HepG2 (cell line): ENCODE data around the gene CDCA5. TPM values are rescaled to one million over a fixed set of nuclear protein-coding genes. Genes with fewer than 3 reads are reported as not detected.

Experiments
- CENPX ChIP-seq: sonication (generic); formaldehyde crosslinking; IDR thresholded peaks from 2 replicates; pipeline ENCODE4 v1.9.0; 2021; ENCODE audit warnings: mild to moderate bottlenecking, missing genetic modification reagents, moderate library complexity
- DNMT3B ChIP-seq: conservative IDR thresholded peaks from 2 replicates; pipeline ENCODE4 v1.6.1; 2016; ENCODE audit warnings: missing biosample characterization, control low read depth
- EHMT2 ChIP-seq: fragments of 200-600 bp; sonication (generic); IDR thresholded peaks from 2 replicates; pipeline ENCODE4 v1.7.0; 2017; ENCODE audit warnings: antibody characterized with exemption, low read depth, low read length, borderline replicate concordance
- HBP1 ChIP-seq: IDR thresholded peaks from 2 replicates; pipeline ENCODE4 v1.6.1; 2016; ENCODE audit warnings: low read depth, control low read depth
- HNRNPK ChIP-seq: fragments of 200-400 bp; formaldehyde crosslinking; IDR thresholded peaks from 2 replicates; pipeline ENCODE4 v1.6.1; 2018; ENCODE audit warnings: low read length, low read depth, moderate library complexity, mild to moderate bottlenecking; ENCODE audit not compliant: poor library complexity, severe bottlenecking
- IKZF1 ChIP-seq: fragments of 450-650 bp; IDR thresholded peaks from 2 replicates; pipeline ENCODE4 v1.7.1; 2016
- MAX ChIP-seq: IDR thresholded peaks from 2 replicates; pipeline ENCODE4 v1.6.1; 2012; ENCODE audit warnings: inconsistent platforms
- MLX ChIP-seq: IDR thresholded peaks from 2 replicates; pipeline ENCODE4 v1.6.1; 2016
- PRDM15 ChIP-seq: sonication (generic); formaldehyde crosslinking; IDR thresholded peaks from 2 replicates; pipeline ENCODE4 v1.4.0; 2020; ENCODE audit warnings: missing genetic modification reagents
- TAF15 ChIP-seq: fragments of 200-400 bp; formaldehyde crosslinking; IDR thresholded peaks from one replicate; pipeline ENCODE4 v1.6.1; 2018; ENCODE audit warnings: mild to moderate bottlenecking, low read depth, low read length; ENCODE audit not compliant: poor library complexity, severe bottlenecking
- ZFX ChIP-seq: sonication (generic); formaldehyde crosslinking; IDR thresholded peaks from 2 replicates; pipeline ENCODE4 v1.4.0; 2020; ENCODE audit warnings: mild to moderate bottlenecking, low read depth, missing genetic modification reagents, moderate library complexity
- ZNF136 ChIP-seq: sonication (generic); formaldehyde crosslinking; IDR thresholded peaks from 2 replicates; pipeline ENCODE4 v1.8.1; 2022; ENCODE audit warnings: low read depth, mild to moderate bottlenecking, moderate library complexity, missing genetic modification reagents
- ZNF432 ChIP-seq: sonication (generic); formaldehyde crosslinking; IDR thresholded peaks from 2 replicates; pipeline ENCODE4 v1.5.0; 2020; ENCODE audit warnings: missing genetic modification reagents, mild to moderate bottlenecking, borderline replicate concordance
- ZNF552 ChIP-seq: sonication (generic); formaldehyde crosslinking; IDR thresholded peaks from 2 replicates; pipeline ENCODE4 v1.9.0; 2022; ENCODE audit warnings: missing genetic modification reagents, mild to moderate bottlenecking, borderline replicate concordance
- polyA plus RNA-seq, 8 experiments: library from polyadenylated mRNA; depleted of rRNA in 3 of 8; stranded (reverse) in 7 of 8; unstranded in 1 of 8; fragments of >200 nt; fragmentation: Illumina TruSeq in 4 of 8; extraction: Trizol in 4 of 8; gene quantifications; 2 replicates each; pipeline versions ENCODE4 v1.2.1 to v1.2.3, GENCODE V29; 2011 to 2016; ENCODE audit warnings: low read depth in 4 of 8, missing spikeins in 1 of 8, mixed read lengths in 1 of 8; ENCODE audit not compliant: insufficient read depth in 1 of 8
- total RNA-seq, 5 experiments: library from RNA; depleted of rRNA; stranded (reverse); fragments of >200 nt; fragmentation: Illumina TruSeq; extraction: Trizol; gene quantifications; 2 replicates each; pipeline ENCODE4 v1.2.3, GENCODE V29; 2016; ENCODE audit warnings: low read depth in 1 of 5
- TF ChIP-seq, protein P1 (sequence below): sonication (generic); formaldehyde crosslinking; IDR thresholded peaks from 2 replicates; pipeline ENCODE4 v1.4.0; 2020; ENCODE audit warnings: mild to moderate bottlenecking, missing genetic modification reagents, borderline replicate concordance
- TF ChIP-seq, protein P2 (sequence below): sonication (generic); formaldehyde crosslinking; IDR thresholded peaks from 2 replicates; pipeline ENCODE4 v1.4.0; 2020; ENCODE audit warnings: missing genetic modification reagents, mild to moderate bottlenecking, borderline replicate concordance

CDCA5 gene
- total and polyA plus RNA-seq, 2 of the 13 experiments (the other 11 are each of a cell fraction or from before 2014, with no cell fraction given), result 13.5 to 50.6 TPM

GRCh38 chr11:65059959-65060824 is 23.6 kb downstream of the CDCA5 start (continued):
- TF ChIP-seq MAX (peak; percentile 40; the same call in 1 of the 2 replicates), HNRNPK (no peak), ZFX (CRISPR knock-in tag) (no peak), TAF15 (no peak), CENPX (CRISPR knock-in tag) (no peak), HBP1 (CRISPR knock-in tag) (no peak), ZNF136 (CRISPR knock-in tag) (no peak), ZNF552 (no peak), EHMT2 (no peak), PRDM15 (CRISPR knock-in tag) (no peak), MLX (no peak), DNMT3B (CRISPR knock-in tag) (no peak), IKZF1 (no peak), ZNF432 (no peak)
- TF ChIP-seq, protein P1, sequence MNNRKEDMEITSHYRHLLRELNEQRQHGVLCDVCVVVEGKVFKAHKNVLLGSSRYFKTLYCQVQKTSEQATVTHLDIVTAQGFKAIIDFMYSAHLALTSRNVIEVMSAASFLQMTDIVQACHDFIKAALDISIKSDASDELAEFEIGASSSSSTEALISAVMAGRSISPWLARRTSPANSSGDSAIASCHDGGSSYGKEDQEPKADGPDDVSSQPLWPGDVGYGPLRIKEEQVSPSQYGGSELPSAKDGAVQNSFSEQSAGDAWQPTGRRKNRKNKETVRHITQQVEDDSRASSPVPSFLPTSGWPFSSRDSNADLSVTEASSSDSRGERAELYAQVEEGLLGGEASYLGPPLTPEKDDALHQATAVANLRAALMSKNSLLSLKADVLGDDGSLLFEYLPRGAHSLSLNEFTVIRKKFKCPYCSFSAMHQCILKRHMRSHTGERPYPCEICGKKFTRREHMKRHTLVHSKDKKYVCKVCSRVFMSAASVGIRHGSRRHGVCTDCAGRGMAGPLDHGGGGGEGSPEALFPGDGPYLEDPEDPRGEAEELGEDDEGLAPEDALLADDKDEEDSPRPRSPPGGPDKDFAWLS (CRISPR knock-in tag), result no peak
- TF ChIP-seq, protein P2, sequence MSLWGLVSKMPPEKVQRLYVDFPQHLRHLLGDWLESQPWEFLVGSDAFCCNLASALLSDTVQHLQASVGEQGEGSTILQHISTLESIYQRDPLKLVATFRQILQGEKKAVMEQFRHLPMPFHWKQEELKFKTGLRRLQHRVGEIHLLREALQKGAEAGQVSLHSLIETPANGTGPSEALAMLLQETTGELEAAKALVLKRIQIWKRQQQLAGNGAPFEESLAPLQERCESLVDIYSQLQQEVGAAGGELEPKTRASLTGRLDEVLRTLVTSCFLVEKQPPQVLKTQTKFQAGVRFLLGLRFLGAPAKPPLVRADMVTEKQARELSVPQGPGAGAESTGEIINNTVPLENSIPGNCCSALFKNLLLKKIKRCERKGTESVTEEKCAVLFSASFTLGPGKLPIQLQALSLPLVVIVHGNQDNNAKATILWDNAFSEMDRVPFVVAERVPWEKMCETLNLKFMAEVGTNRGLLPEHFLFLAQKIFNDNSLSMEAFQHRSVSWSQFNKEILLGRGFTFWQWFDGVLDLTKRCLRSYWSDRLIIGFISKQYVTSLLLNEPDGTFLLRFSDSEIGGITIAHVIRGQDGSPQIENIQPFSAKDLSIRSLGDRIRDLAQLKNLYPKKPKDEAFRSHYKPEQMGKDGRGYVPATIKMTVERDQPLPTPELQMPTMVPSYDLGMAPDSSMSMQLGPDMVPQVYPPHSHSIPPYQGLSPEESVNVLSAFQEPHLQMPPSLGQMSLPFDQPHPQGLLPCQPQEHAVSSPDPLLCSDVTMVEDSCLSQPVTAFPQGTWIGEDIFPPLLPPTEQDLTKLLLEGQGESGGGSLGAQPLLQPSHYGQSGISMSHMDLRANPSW (CRISPR knock-in tag), result no peak
